Fibroblast of pulmonary artery (primary cell): ENCODE measurements around the gene CLCN7.

Source experiments
- DNase-seq: peaks from one replicate; pipeline ENCODE4 v3.0.0-alpha.2; 2010; ENCODE audit warnings: low read depth
- H3K4me3 ChIP-seq: replicated peaks from 2 replicates; pipeline ENCODE4 v1.5.1; 2011; ENCODE audit warnings: low read depth, mild to moderate bottlenecking, control low read depth, low read length, moderate library complexity
- CTCF ChIP-seq: IDR thresholded peaks from 2 replicates; pipeline ENCODE4 v1.5.1; 2011; ENCODE audit warnings: mild to moderate bottlenecking, control low read depth, low read length, inconsistent platforms; ENCODE audit errors: missing control alignments

Gene CLCN7

GRCh38 chr16:1508494-1509187 is 33.8 kb upstream of the CLCN7 start:
- TF ChIP-seq CTCF: no peak
- H3K4me3 ChIP-seq: no peak overlapping the region
- DNase-seq: no peak

GRCh38 chr16:1506494-1507213 is 31.8 kb upstream of the CLCN7 start:
- DNase-seq: no peak
- TF ChIP-seq CTCF: no peak
- H3K4me3 ChIP-seq: no peak overlapping the region

GRCh38 chr16:1505912-1506311 is 31.1 kb upstream of the CLCN7 start:
- no peak for TF ChIP-seq CTCF
- DNase-seq: no peak
- no peak overlapping the region for H3K4me3 ChIP-seq

GRCh38 chr16:1505073-1505844 is 30.4 kb upstream of the CLCN7 start:
- no peak for DNase-seq
- no peak overlapping the region for H3K4me3 ChIP-seq
- no peak for TF ChIP-seq CTCF

GRCh38 chr16:1503110-1503955 is 28.5 kb upstream of the CLCN7 start:
- no peak for DNase-seq
- no peak for TF ChIP-seq CTCF
- no peak overlapping the region for H3K4me3 ChIP-seq
